ENCODE data around the gene EMP1. TPM values are rescaled to one million over a fixed set of nuclear protein-coding genes. Genes with fewer than 3 reads are reported as not detected.

EMP1 gene
- total RNA-seq, 1 experiment from 2014 or later = 146 TPM

GRCh38 chr12:13154027-13154538, 42.4 kb upstream of the EMP1 start:
- CTCF ChIA-PET = no interaction called here
- Mint-ChIP-seq H3K4me1 (ENCODE audit: low read depth, unreplicated experiment) (no peaks in the 10 kb centered on the region), H3K27ac (ENCODE audit: unreplicated experiment) (no peak overlapping the region), H3K4me3 (ENCODE audit: low read depth, unreplicated experiment) (no peak overlapping the region), H3K9me3 (ENCODE audit: low read depth, unreplicated experiment) (no peaks in the 10 kb centered on the region), H3K27me3 (ENCODE audit: unreplicated experiment) (no peaks in the 10 kb centered on the region), H3K36me3 (ENCODE audit: insufficient read depth, unreplicated experiment) (no peaks in the 10 kb centered on the region)
- BruUV-seq (replicated peaks) = no TSS peak
- intact Hi-C loops (cut with micrococcal nuclease; ENCODE audit: unreplicated experiment) = no loop called here
- no peak for DNase-seq
- TF ChIP-seq, protein P1, sequence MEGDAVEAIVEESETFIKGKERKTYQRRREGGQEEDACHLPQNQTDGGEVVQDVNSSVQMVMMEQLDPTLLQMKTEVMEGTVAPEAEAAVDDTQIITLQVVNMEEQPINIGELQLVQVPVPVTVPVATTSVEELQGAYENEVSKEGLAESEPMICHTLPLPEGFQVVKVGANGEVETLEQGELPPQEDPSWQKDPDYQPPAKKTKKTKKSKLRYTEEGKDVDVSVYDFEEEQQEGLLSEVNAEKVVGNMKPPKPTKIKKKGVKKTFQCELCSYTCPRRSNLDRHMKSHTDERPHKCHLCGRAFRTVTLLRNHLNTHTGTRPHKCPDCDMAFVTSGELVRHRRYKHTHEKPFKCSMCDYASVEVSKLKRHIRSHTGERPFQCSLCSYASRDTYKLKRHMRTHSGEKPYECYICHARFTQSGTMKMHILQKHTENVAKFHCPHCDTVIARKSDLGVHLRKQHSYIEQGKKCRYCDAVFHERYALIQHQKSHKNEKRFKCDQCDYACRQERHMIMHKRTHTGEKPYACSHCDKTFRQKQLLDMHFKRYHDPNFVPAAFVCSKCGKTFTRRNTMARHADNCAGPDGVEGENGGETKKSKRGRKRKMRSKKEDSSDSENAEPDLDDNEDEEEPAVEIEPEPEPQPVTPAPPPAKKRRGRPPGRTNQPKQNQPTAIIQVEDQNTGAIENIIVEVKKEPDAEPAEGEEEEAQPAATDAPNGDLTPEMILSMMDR (IDR thresholded peaks at IDR 0.05; ENCODE audit: unreplicated experiment) = no peak

DNA sequence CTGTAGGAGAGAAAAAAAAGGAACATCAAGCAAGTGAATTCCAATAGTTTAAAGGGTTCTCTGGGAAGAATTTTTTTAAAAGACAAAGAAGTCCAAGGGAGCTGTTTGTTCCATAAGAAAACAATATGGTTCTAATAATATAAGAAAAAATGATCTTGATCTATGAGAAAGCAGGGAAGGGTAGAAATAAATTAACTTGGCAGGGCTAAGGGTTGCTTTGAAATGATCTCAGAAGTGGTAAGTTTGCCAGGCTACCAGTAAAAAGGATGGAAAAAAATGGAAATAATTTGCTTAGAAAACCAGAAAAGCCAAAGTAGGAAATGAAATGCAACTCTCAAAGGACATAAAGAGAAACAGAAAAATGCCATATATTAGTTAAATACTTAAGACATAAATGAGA, 41.7 kb upstream of the EMP1 start:
- TF ChIP-seq, protein P1 (IDR thresholded peaks at IDR 0.05; ENCODE audit: unreplicated experiment) = no peak
- no peaks in the 10 kb centered on the region for H3K4me1 Mint-ChIP-seq (ENCODE audit: low read depth, unreplicated experiment)
- H3K27me3 Mint-ChIP-seq (ENCODE audit: unreplicated experiment) = no peaks in the 10 kb centered on the region
- intact Hi-C loops (cut with micrococcal nuclease; ENCODE audit: unreplicated experiment) = no loop called here
- BruUV-seq (replicated peaks) = no TSS peak
- CTCF ChIA-PET = no interaction called here
- H3K36me3 Mint-ChIP-seq (ENCODE audit: insufficient read depth, unreplicated experiment) = no peaks in the 10 kb centered on the region
- H3K27ac Mint-ChIP-seq (ENCODE audit: unreplicated experiment) = no peak overlapping the region
- DNase-seq = no peak
- H3K9me3 Mint-ChIP-seq (ENCODE audit: low read depth, unreplicated experiment) = no peaks in the 10 kb centered on the region
- H3K4me3 Mint-ChIP-seq (ENCODE audit: low read depth, unreplicated experiment) = no peak overlapping the region

DNA sequence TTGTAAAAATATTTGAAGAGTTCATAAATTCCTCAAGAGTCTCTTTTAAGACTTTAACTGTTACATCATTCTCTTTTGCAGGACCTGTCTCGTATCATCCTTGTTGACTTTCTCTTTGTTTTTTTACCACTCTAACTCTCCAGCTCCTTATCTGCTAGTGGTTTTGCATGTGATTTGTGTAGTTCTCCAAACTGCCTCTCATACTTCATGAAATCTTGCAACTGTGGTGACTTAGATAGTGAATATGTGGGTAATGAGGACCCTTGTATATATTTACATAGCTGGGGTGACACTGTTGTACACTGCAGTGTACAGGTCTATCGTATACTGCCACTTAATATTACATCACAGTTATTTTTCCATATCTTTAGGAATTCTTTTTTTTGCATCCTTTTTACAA, 40.2 kb upstream of the EMP1 start:
- CTCF ChIA-PET = no interaction called here
- TF ChIP-seq, protein P1 (IDR thresholded peaks at IDR 0.05; ENCODE audit: unreplicated experiment) = no peak
- Mint-ChIP-seq H3K27me3 (ENCODE audit: unreplicated experiment) (no peaks in the 10 kb centered on the region), H3K27ac (ENCODE audit: unreplicated experiment) (no peak overlapping the region), H3K4me1 (ENCODE audit: low read depth, unreplicated experiment) (no peaks in the 10 kb centered on the region), H3K36me3 (ENCODE audit: insufficient read depth, unreplicated experiment) (no peaks in the 10 kb centered on the region), H3K9me3 (ENCODE audit: low read depth, unreplicated experiment) (no peaks in the 10 kb centered on the region), H3K4me3 (ENCODE audit: low read depth, unreplicated experiment) (no peak overlapping the region)
- BruUV-seq (replicated peaks) = no TSS peak
- intact Hi-C loops (cut with micrococcal nuclease; ENCODE audit: unreplicated experiment) = no loop called here
- DNase-seq = no peak

DNA sequence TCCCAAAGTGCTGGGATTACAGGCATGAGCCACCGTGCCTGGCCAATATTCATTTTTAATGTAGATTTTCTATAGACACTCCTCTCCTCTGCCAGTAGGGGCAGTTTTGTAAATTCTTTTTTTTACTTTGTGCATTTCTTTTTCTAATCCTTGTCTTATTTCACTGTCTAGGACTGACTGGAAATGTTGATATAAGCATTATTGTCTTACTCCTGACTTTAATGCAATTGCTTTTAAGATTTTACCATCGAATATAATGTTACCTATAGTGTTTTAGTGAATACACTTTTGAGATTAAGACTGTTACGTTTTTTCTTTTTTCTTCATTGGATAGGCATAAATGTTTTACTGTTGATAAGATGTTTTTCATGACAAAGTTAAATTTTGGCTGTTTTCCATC, 35.4 kb upstream of the EMP1 start:
- DNase-seq = no peak
- Mint-ChIP-seq H3K9me3 (ENCODE audit: low read depth, unreplicated experiment) (no peaks in the 10 kb centered on the region), H3K4me1 (ENCODE audit: low read depth, unreplicated experiment) (peaks cover 18% of the 10 kb centered on the region), H3K4me3 (ENCODE audit: low read depth, unreplicated experiment) (no peak overlapping the region), H3K27ac (ENCODE audit: unreplicated experiment) (no peak overlapping the region), H3K27me3 (ENCODE audit: unreplicated experiment) (no peaks in the 10 kb centered on the region), H3K36me3 (ENCODE audit: insufficient read depth, unreplicated experiment) (peaks cover 5% of the 10 kb centered on the region)
- BruUV-seq (replicated peaks) = no TSS peak
- CTCF ChIA-PET = interaction anchor here (0.7 kb wide), 1 partner anchor 18 kb away, joined by 5 read pairs; no protein-coding TSS in a partner anchor
- TF ChIP-seq, protein P1 (IDR thresholded peaks at IDR 0.05; ENCODE audit: unreplicated experiment) = peak; percentile 36
- intact Hi-C loops (cut with micrococcal nuclease; ENCODE audit: unreplicated experiment) = no loop called here

Measured in Calu3 (cell line).